OCI-LY3 (cell line): ENCODE results near the gene CNTRL.

Experiments used
- EZH2phosphoT487 ChIP-seq: fragments of 200-600 bp; shearing (Covaris generic); IDR thresholded peaks from 2 replicates; pipeline ENCODE4 v1.6.1; 2018; ENCODE audit warnings: antibody characterized with exemption, mixed run types, low read depth
- TF ChIP-seq, protein P1 (sequence below): fragments of 200-600, 300-600 bp; sonication (generic); IDR thresholded peaks from 2 replicates; pipeline ENCODE4 v1.5.1; 2014; ENCODE audit warnings: antibody characterized with exemption, low read length, low read depth

DNA sequence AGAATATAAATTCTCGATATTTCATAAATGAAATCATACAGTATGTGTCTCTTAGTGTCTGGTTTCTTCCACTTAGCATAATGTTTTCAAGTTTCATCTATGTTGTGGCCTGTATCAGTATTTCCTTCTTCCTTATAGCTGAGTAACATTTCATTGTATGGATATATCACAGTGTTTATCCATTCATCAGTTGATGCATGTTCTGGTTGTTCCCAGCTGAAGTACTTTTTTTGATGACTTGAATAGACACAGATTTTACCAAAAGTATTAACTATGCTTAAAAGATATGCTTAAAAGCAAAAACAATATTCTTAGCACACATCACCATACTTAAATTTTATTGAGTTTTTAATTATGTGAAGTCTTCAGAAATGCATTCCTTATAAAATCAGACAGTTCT, 114.3 kb downstream of the CNTRL start:
- TF ChIP-seq, protein P1, sequence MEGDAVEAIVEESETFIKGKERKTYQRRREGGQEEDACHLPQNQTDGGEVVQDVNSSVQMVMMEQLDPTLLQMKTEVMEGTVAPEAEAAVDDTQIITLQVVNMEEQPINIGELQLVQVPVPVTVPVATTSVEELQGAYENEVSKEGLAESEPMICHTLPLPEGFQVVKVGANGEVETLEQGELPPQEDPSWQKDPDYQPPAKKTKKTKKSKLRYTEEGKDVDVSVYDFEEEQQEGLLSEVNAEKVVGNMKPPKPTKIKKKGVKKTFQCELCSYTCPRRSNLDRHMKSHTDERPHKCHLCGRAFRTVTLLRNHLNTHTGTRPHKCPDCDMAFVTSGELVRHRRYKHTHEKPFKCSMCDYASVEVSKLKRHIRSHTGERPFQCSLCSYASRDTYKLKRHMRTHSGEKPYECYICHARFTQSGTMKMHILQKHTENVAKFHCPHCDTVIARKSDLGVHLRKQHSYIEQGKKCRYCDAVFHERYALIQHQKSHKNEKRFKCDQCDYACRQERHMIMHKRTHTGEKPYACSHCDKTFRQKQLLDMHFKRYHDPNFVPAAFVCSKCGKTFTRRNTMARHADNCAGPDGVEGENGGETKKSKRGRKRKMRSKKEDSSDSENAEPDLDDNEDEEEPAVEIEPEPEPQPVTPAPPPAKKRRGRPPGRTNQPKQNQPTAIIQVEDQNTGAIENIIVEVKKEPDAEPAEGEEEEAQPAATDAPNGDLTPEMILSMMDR: no peak
- no peak for TF ChIP-seq EZH2phosphoT487
